ELF-1 (cell line): Measurements from ENCODE around the gene RFLNA.

Source experiments
- DNase-seq: peaks from one replicate; pipeline ENCODE4 v3.0.0-alpha.2; 2016; ENCODE audit warnings: low read depth, low spot score

RFLNA gene

GRCh38 chr12:124294780-124295341 lies at the start of gene RFLNA:
Gene RFLNA, plus strand, starts transcription at chr12:124295093. Its CDS starts 337 bp downstream, at chr12:124295430.
- DNase-seq: no peak

- no peak for DNase-seq
Measured at GRCh38 chr12:124247331-124247730, 47.6 kb upstream of the RFLNA start.

DNA sequence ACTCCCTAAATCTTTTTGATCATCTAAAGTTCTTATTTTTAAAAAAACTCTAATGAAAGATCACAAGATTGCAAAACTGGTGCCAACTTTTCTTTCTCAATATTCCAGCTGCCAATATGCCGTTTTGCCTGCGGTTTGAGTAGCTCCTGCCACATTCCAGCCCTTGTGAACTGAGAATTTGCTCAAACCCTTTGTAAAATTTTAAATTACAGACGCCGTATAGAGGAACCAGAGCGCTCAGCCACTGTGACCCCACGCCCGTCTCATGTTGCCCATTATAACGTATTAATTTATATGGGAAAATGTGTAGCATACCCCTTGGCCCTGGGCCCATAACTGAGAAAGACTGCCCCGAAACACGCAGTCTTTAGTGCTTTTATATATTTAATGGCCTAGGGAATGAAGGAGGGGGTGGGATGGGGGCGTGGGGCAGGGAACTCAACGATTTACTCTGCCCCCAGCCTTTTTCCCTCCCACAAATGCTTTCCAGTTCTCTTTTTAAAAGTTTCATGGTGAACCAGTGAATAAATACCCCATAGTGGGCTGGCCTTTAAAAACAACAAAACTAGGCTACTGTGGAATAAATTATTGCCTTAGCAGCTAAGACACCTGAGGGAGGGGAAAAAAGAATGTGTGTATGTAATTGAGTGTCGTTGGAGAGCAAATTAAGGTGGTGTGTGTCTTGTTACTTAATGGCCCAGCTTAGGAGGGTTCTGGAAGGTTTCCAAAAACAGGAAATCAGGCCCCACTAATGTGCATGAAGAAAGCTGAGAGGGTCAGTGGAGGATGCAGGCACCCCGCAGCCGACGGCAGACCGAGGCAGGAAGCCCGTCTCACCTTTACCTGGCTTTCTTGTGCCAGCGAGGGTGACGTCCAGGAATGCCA lies 45.7 kb upstream of the RFLNA start:
- no peak for DNase-seq

DNA sequence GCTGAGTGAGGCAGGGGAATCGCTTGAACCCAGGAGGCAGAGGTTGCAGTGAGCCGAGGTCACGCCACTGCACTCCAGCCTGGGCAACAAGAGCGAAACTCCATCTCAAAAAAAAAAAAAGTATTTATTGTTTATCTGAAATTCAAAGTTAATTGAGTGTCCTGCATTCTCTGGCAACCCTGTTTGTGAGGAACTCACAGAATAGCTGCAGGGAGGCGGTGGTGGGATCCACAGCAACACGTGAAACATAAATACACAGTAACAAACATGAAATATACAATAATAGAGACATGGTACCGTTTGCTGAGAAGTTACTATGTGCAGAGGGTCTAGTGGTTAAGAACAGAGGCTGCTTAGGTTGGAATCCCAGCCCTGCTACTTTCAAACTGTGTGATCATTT lies 43.7 kb upstream of the RFLNA start:
- no peak for DNase-seq

GRCh38 chr12:124252964-124253363 lies 41.9 kb upstream of the RFLNA start:
- DNase-seq: no peak

DNA sequence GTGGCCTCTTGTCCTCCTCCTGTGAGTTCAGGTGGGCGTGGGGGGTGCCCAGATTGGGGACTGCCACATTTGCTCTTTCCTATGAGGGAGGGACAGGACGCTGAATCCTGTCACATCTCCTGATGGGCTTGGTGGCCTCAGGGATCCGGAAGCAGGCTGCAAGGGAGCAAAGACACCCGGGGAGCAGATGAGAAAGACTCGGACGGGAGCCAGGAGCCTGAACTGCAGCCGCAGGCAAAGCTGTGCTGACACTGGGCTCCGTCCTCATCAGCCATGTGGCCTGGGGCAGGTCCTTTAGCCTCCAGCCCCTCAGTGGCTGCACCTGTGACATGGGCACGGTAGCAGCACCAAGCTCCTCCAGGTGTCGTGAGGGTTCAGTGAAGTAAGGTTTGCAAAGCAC lies 40.8 kb upstream of the RFLNA start:
- DNase-seq: no peak

- peak; percentile 42 for DNase-seq
Measured at GRCh38 chr12:124259154-124260066, 35.5 kb upstream of the RFLNA start.

- DNase-seq: peak; percentile 53
Measured at GRCh38 chr12:124261885-124262284, 33.0 kb upstream of the RFLNA start.

GRCh38 chr12:124264089-124264795 lies 30.7 kb upstream of the RFLNA start:
- no peak for DNase-seq

GRCh38 chr12:124264879-124265278 lies 30.0 kb upstream of the RFLNA start:
- DNase-seq: no peak

DNA sequence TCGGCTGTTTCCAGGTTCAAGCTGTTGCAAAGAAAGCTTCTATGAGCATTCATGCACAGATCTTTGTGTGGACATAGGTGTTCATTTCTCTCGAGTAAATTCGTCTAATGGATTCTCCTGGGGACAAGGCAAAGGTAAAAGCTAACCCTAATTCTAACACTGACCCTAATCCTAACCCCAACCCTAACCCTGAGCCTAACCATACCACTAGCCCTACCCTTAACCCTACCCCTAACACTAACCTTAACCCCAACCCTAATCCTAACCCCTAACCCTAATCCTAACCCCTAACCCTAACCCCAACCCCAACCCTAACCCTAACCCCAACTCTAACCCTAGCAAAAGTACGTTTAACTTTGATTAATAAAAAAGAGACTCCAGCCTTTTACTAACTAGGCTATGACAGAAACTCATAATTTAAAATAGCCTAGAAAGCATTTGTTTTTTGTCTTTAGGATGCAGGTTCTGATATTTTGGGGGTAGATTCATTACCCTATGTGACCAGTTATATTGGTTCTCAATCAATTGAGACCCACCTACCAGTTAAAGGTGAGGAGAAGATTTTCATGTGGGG lies 27.6 kb upstream of the RFLNA start:
- DNase-seq: no peak

DNA sequence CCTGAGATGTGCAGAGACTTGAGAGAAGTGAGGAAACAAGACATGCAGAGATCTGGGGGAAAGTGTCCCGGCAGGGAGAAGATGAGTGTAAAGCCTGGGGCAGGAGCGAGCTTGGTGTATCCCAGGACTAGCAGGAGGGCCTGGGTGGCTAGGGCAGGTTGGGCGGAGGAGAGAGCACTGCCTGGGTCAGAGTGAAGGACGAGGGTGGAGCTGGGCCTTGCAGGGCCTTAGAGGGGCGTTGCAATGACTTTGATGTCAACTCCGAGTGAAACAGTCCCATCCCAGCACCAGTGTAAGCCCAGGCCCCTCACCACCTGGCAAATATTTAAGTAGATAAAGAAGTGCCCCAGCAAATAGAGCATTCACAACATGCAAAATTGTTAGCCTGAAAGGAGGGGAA lies 24.2 kb upstream of the RFLNA start:
- peak; percentile 51 for DNase-seq

DNA sequence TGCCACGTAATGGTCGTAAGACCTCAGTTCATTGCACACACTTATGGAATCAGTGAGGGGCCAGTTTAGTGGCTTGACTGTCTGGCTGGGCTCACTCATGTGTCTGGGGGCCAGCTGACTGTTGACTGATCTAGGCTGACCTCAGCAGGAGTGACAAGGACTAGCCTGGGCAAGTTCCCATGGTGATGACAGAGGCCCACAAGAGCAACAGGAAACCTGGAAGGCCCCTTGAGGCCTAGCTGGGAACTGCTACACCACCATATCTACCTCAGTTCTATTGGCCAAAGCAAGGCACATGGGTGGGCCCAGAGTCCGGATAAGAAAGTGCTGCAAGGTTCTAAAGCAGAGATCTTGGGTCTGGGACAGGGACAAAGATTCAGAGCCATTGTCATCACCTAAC lies 21.3 kb upstream of the RFLNA start:
- DNase-seq: peak; percentile 94

DNA sequence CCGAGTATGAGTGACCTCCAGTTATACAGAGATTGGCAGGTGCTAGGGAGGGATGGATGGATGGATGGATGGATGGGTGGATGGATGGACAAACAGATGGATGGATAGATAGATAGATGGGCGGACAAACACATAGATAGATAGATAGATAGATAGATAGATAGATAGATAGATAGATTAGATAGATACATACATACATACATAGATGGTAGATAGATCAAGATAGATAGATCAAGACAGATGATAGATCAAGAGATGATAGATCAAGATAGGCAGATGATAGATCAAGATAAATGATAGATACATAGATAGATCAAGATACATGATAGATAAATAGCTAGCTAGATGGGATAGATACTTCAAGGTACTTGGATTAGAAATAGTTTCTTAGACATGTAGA lies 18.6 kb upstream of the RFLNA start:
- no peak for DNase-seq

DNA sequence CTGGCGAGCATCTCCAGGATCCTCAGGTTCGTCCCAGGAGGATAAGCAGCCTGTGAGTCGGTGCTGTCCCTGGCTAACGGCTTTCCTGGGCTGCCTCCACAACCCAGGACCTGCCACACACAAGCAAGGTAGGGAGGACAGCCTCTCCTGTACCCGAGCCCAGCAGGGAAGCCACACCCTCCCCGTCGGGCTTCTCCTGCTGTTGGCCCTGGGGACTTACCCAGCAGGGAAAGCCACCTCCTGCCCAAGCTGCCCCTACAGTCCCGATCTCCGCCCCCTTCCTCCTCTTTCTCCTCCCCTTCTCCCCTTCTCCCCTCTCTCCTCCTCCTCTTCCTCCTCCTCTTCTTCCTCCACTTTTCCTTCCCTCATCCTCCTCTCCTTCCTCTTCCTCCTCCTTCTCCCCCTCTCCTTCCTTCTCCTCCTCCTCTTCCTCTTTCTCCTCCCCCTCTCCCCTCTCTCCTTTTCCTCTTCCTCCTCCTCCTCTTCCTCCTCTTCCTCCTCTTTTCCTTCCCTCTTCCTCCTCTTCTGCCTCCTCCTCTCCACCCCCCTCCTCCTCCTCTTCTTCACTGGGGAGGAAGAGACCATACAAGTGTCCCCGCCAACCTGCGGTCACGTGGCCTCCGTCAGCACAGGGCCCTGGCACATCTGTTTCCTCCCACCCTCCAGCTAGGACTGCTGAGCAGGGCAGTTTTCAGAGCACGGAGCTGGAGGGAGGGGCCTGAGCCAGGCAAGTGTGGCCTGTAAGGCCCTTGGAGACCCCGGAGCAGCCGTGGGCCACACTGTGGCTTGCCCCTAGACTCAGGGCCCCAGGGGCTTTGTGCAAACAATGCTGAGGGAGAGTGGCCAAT lies 17.3 kb upstream of the RFLNA start:
- DNase-seq: no peak

DNA sequence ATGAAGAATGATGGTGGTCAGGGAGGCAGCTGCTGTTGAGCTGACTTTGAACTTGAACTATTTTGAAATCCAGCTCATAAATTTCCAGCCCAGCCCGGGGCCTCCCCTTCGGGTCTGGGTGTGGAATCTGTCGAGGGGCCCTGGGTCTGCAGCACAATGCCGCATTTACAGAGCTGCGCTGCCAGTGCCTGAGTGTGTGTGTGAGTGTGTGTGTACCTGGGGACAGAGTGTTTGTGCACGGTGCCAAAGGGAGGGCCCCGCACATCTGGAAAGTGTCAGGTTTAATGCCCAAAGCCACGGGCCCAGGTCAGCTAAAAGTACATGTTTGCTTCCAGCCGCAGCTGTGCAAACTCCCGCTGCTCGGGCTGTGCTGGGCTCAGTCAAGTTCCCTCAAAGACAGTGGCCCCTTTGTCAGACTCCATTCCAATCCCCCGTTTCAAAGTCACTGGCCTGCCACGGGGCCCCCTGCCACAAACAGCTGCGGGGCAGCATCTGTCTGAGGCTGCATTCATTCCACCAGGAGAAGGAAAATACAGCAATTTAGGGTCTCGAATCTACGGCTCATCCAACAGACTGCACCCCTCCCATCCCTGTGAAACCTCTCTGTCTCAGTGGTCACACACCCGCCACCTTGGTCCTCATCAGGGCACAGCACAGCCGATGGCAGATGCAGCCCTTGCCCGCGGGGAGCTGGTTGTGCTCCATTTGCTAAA lies 16.3 kb upstream of the RFLNA start:
- no peak for DNase-seq

DNA sequence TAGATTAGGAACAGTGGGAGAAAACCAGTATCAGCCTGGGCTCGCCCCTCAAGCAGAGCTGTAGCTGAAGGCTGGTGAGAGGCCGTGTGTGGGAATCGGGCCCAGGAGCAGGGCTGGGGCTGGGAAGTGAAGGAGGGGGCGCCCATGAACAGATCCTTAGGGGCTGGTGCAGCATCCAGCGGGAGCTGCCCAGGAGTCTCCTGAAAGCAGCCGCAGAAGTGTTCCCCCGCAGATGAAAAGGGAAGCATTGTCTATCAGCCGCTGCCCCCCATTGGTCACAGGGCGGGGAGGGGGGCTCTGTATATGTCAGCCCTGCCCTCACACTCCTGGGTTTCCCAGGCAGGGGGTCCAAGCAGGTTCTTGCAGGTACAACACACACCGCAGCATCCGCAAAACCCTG lies 15.6 kb upstream of the RFLNA start:
- no peak for DNase-seq

GRCh38 chr12:124279846-124280360 lies 15.0 kb upstream of the RFLNA start:
- DNase-seq: no peak

- DNase-seq: no peak
Measured at GRCh38 chr12:124281309-124281708, 13.6 kb upstream of the RFLNA start.
